KMS-11 (cell line): Measurements from ENCODE around the gene SAMM50.

ENCODE experiments used
- H2AFZ ChIP-seq: fragments of 200-600 bp; sonication (generic); 2 replicates; pipeline ENCODE4 v1.6.1; 2016; ENCODE audit warnings: antibody characterized with exemption, mixed run types, low read depth
- H3K27ac ChIP-seq: fragments of 200-600 bp; sonication (generic); 2 replicates; pipeline ENCODE4 v1.6.1; 2016; ENCODE audit warnings: mild to moderate bottlenecking, mixed run types
- H3K27me3 ChIP-seq: fragments of 200-600 bp; sonication (generic); 2 replicates; pipeline ENCODE4 v1.6.1; 2017; ENCODE audit warnings: mild to moderate bottlenecking, low read depth, mixed run types, moderate library complexity; ENCODE audit not compliant: insufficient read depth
- H3K36me3 ChIP-seq: fragments of 200-600 bp; sonication (generic); 2 replicates; pipeline ENCODE4 v1.6.1; 2017; ENCODE audit warnings: mild to moderate bottlenecking, mixed run types; ENCODE audit not compliant: insufficient read depth
- H3K4me1 ChIP-seq: fragments of 200-600 bp; sonication (generic); 2 replicates; pipeline ENCODE4 v1.6.1; 2016; ENCODE audit warnings: mild to moderate bottlenecking, low read depth, mixed run types; ENCODE audit not compliant: poor library complexity, severe bottlenecking
- H3K4me2 ChIP-seq: fragments of 200-600 bp; sonication (generic); 2 replicates; pipeline ENCODE4 v1.7.0; 2016; ENCODE audit warnings: mild to moderate bottlenecking, mixed run types
- H3K4me3 ChIP-seq: fragments of 200-600 bp; sonication (generic); IDR thresholded peaks from 2 replicates; pipeline ENCODE4 v1.6.1; 2017; ENCODE audit warnings: low read depth, low read length, mixed read lengths; ENCODE audit not compliant: insufficient read depth
- H3K79me2 ChIP-seq: fragments of 200-600 bp; sonication (generic); 2 replicates; pipeline ENCODE4 v1.6.1; 2016; ENCODE audit warnings: low read depth, mixed run types; ENCODE audit not compliant: insufficient read depth
- H3K9ac ChIP-seq: fragments of 200-600 bp; sonication (generic); 2 replicates; pipeline ENCODE4 v1.6.1; 2016; ENCODE audit warnings: mild to moderate bottlenecking, mixed run types
- H4K20me1 ChIP-seq: fragments of 200-600 bp; sonication (generic); 2 replicates; pipeline ENCODE4 v1.6.1; 2016; ENCODE audit warnings: mild to moderate bottlenecking, mixed run types; ENCODE audit not compliant: insufficient read depth
- TF ChIP-seq, protein P1 (sequence below): fragments of 200-600 bp; sonication (generic); conservative IDR thresholded peaks from 2 replicates; pipeline ENCODE4 v1.6.1; 2017; ENCODE audit warnings: low read depth, mild to moderate bottlenecking, antibody characterized with exemption, low read length, moderate library complexity, mixed read lengths

The SAMM50 gene

GRCh38 chr22:43925433-43926348 is 29.6 kb upstream of the SAMM50 start:
- peaks cover 35% of the 10 kb centered on the region; the same call in 1 of the 2 replicates for H3K27me3 ChIP-seq
- H3K4me1 ChIP-seq = no peaks in the 10 kb centered on the region
- H3K9ac ChIP-seq = no peak overlapping the region
- no peak overlapping the region for H3K4me3 ChIP-seq
- H4K20me1 ChIP-seq = no peaks in the 10 kb centered on the region
- H3K36me3 ChIP-seq = no peaks in the 10 kb centered on the region
- no peak overlapping the region for H3K27ac ChIP-seq
- TF ChIP-seq, protein P1, sequence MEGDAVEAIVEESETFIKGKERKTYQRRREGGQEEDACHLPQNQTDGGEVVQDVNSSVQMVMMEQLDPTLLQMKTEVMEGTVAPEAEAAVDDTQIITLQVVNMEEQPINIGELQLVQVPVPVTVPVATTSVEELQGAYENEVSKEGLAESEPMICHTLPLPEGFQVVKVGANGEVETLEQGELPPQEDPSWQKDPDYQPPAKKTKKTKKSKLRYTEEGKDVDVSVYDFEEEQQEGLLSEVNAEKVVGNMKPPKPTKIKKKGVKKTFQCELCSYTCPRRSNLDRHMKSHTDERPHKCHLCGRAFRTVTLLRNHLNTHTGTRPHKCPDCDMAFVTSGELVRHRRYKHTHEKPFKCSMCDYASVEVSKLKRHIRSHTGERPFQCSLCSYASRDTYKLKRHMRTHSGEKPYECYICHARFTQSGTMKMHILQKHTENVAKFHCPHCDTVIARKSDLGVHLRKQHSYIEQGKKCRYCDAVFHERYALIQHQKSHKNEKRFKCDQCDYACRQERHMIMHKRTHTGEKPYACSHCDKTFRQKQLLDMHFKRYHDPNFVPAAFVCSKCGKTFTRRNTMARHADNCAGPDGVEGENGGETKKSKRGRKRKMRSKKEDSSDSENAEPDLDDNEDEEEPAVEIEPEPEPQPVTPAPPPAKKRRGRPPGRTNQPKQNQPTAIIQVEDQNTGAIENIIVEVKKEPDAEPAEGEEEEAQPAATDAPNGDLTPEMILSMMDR = no peak
- H3K4me2 ChIP-seq = no peak overlapping the region
- H2AFZ ChIP-seq = no peak overlapping the region
- H3K79me2 ChIP-seq = no peaks in the 10 kb centered on the region

- no peaks in the 10 kb centered on the region for H3K4me1 ChIP-seq
- TF ChIP-seq, protein P1 = no peak
- no peak overlapping the region for H2AFZ ChIP-seq
- no peaks in the 10 kb centered on the region for H3K36me3 ChIP-seq
- no peak overlapping the region for H3K9ac ChIP-seq
- H3K27ac ChIP-seq = no peak overlapping the region
- H4K20me1 ChIP-seq = no peaks in the 10 kb centered on the region
- H3K4me3 ChIP-seq = no peak overlapping the region
- no peaks in the 10 kb centered on the region for H3K79me2 ChIP-seq
- H3K4me2 ChIP-seq = no peak overlapping the region
- peaks cover 37% of the 10 kb centered on the region; the same call in 1 of the 2 replicates for H3K27me3 ChIP-seq
These were observed 28.9 kb upstream of the SAMM50 start for GRCh38 chr22:43926349-43926710.

GRCh38 chr22:43928468-43928867 is 26.8 kb upstream of the SAMM50 start:
- H2AFZ ChIP-seq = no peak overlapping the region
- H3K36me3 ChIP-seq = no peaks in the 10 kb centered on the region
- no peak overlapping the region for H3K4me3 ChIP-seq
- TF ChIP-seq, protein P1 = no peak
- H4K20me1 ChIP-seq = no peaks in the 10 kb centered on the region
- H3K27me3 ChIP-seq = peaks cover 41% of the 10 kb centered on the region; the same call in 1 of the 2 replicates
- H3K4me1 ChIP-seq = no peaks in the 10 kb centered on the region
- no peak overlapping the region for H3K27ac ChIP-seq
- no peaks in the 10 kb centered on the region for H3K79me2 ChIP-seq
- H3K9ac ChIP-seq = no peak overlapping the region
- no peak overlapping the region for H3K4me2 ChIP-seq

DNA sequence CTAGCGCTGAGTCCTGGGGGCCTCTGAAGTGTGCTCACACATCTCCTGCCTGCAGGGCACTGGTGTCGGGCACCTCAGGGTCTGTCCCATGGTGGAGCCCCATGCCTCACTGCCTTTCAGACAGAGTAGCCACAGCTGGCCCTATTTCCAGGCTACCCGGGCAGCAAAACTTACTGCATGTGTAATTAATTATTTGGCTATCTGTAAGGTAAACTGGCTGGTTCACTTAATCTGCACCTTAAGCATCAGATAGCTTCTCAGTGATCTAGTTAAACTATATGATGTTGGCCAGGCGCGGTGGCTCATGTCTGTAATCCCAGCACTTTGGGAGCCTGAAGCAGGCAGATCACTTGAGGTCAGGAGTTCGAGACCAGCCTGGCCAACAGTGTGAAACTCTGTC is 26.3 kb upstream of the SAMM50 start:
- H3K27ac ChIP-seq = no peak overlapping the region
- H3K36me3 ChIP-seq = no peaks in the 10 kb centered on the region
- no peak overlapping the region for H3K4me3 ChIP-seq
- peaks cover 41% of the 10 kb centered on the region; the same call in 1 of the 2 replicates for H3K27me3 ChIP-seq
- TF ChIP-seq, protein P1 = no peak
- no peaks in the 10 kb centered on the region for H4K20me1 ChIP-seq
- no peak overlapping the region for H2AFZ ChIP-seq
- no peak overlapping the region for H3K4me2 ChIP-seq
- H3K9ac ChIP-seq = no peak overlapping the region
- H3K4me1 ChIP-seq = no peaks in the 10 kb centered on the region
- no peaks in the 10 kb centered on the region for H3K79me2 ChIP-seq
